ENCODE data around the gene RFC4. TPM values are rescaled to one million over a fixed set of nuclear protein-coding genes. Genes with fewer than 3 reads are reported as not detected.

The RFC4 gene
- total and polyA plus RNA-seq, 12 donors = 5.8 to 18.8 (median 8.1) TPM

- TF ChIP-seq, protein P1, sequence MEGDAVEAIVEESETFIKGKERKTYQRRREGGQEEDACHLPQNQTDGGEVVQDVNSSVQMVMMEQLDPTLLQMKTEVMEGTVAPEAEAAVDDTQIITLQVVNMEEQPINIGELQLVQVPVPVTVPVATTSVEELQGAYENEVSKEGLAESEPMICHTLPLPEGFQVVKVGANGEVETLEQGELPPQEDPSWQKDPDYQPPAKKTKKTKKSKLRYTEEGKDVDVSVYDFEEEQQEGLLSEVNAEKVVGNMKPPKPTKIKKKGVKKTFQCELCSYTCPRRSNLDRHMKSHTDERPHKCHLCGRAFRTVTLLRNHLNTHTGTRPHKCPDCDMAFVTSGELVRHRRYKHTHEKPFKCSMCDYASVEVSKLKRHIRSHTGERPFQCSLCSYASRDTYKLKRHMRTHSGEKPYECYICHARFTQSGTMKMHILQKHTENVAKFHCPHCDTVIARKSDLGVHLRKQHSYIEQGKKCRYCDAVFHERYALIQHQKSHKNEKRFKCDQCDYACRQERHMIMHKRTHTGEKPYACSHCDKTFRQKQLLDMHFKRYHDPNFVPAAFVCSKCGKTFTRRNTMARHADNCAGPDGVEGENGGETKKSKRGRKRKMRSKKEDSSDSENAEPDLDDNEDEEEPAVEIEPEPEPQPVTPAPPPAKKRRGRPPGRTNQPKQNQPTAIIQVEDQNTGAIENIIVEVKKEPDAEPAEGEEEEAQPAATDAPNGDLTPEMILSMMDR (IDR thresholded peaks at IDR 0.05) = no peak
- Histone ChIP-seq H3K27ac (no peak overlapping the region), H3K9me3 (no peaks in the 10 kb centered on the region), H3K27me3 (no peaks in the 10 kb centered on the region), H3K36me3 (peaks cover 0 to 92% (median 12%) of the 10 kb centered on the region in 9 donors), H3K4me3 (no peak overlapping the region), H3K4me1 (peaks cover 0 to 5% (median 0%) of the 10 kb centered on the region in 9 donors)
- 68 to 71% methylated on average over 3 of the region's 3 CpGs for WGBS, 2 donors
- no peak for DNase-seq
- intact Hi-C loops (cut with DNase I) = no loop called here
- ATAC-seq = no peak
Measured at GRCh38 chr3:186798239-186798874, 7.9 kb downstream of the RFC4 start.

DNA sequence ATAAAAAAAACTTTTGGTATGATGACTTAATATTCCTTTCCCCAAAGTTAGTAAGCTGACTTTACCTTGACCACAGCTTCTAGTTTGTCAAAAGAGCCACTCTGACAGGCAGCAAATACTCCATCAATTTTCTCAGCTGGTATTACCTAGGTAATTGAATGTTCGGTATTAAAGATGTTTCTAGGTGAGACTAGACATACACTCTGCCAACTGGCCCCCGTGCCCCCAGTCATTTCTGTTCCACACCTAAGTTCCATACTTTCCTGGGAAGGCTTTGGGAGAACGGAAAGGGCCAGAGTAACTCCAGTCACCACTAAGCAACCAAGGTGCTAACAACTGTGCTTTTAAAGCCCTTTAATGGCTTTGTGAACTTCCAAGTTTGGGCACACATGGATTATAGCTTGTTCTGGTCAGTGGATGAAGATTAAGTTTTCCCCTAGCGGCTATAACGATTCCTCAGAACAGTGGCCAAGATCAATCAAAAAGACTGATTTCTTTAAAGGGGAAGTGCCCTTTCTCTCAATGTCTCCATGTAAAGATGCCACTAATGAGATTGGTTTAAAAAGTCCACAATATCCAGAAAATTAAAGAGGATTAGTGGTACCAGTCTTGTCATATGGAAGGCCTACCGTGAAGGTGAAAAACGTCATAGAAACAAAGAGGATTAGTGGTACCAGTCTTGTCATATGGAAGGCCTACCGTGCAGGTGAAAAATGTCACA is 15.9 kb downstream of the RFC4 start:
- TF ChIP-seq, protein P1 (IDR thresholded peaks at IDR 0.05) = no peak
- no peak for DNase-seq
- Histone ChIP-seq H3K4me1 (peaks cover 3 to 46% (median 34%) of the 10 kb centered on the region in 9 donors), H3K36me3 (peaks cover 0 to 98% (median 58%) of the 10 kb centered on the region in 9 donors), H3K9me3 (no peaks in the 10 kb centered on the region), H3K4me3 (no peak overlapping the region), H3K27me3 (no peaks in the 10 kb centered on the region), H3K27ac (no peak overlapping the region)
- 69 to 75% methylated on average over 8 of the region's 8 CpGs for WGBS, 2 donors
- ATAC-seq = peak in 2 of 8 donors; percentile 8 to 13
- intact Hi-C loops (cut with DNase I) = no loop called here

DNA sequence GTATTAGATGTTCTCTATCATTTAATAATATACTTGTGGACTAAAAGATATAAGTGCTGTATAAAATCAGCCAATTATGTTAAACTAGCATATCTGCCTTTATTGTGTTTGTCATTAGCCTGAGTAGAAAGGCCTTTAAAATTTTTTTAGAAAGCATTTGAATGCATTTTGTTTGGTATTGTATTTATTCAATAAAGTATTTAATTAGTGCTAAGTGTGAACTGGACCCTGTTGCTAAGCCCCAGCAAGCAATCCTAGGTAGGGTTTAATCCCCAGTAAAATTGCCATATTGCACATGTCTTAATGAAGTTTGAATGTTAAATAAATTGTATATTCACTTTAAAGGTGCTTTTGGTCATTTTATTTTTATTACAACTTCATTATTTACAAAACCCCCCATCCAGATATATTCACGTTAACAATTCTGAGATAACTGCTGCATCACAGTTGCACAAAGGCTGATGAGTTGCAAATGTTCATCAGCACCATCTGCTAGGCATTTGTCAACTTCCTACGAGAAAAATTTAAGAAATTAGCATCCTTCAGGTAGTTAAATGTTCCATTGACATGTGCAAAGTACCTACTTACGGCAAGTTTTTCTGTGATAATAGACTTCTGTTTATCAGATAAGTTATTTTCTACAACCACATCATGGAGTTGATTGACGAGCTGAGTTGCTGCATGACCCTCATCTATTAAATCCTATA is 16.6 kb downstream of the RFC4 start:
- TF ChIP-seq, protein P1 (IDR thresholded peaks at IDR 0.05) = no peak
- Histone ChIP-seq H3K4me1 (peaks cover 3 to 53% (median 41%) of the 10 kb centered on the region in 9 donors), H3K4me3 (no peak overlapping the region), H3K27me3 (no peaks in the 10 kb centered on the region), H3K9me3 (no peaks in the 10 kb centered on the region), H3K27ac (no peak overlapping the region), H3K36me3 (peaks cover 0 to 100% (median 66%) of the 10 kb centered on the region in 9 donors)
- ATAC-seq (peak in 1 of 8 donors; percentile 12), DNase-seq (no peak)
- WGBS, 2 donors = 47 to 56% methylated on average over 4 of the region's 4 CpGs
- intact Hi-C loops (cut with DNase I) = no loop called here
